IMR-90 (cell line): ENCODE results near the gene OARD1. TPM values are rescaled to one million over a fixed set of nuclear protein-coding genes. Genes with fewer than 3 reads are reported as not detected.

ENCODE experiments used
- ATAC-seq: fragments of 200-7000 bp; cut with Tn5 transposase; 2 replicates; pipeline ENCODE4 v1.9.1; 2020; ENCODE audit warnings: low read depth, mild to moderate bottlenecking, moderate library complexity
- BruUV-seq: library from RNA; stranded (reverse); fragments of 400-500 nt; replicated peaks from 2 replicates; lab custom pipeline; 2021; lab: Mats Ljungman, UMichigan
- CTCF ChIA-PET: fragments of 300-600 bp; formaldehyde crosslinking; extraction: SDS; loops from one replicate; lab custom pipeline; 2021; ENCODE audit warnings: antibody characterized with exemption; lab: Yijun Ruan, JAX
- POLR2A ChIA-PET: fragments of 300-600 bp; sonication (Branson Sonifier 250); formaldehyde crosslinking; loops from one replicate; lab custom pipeline; 2022; ENCODE audit warnings: antibody characterized with exemption; ENCODE audit not compliant: unreplicated experiment; lab: Charles Lee
- DNase-seq: peaks from one replicate; pipeline ENCODE4 v3.0.0; 2013
- H2AFZ ChIP-seq: replicated peaks from 2 replicates; pipeline ENCODE3; 2013; ENCODE audit warnings: low read length, mild to moderate bottlenecking; ENCODE audit not compliant: poor library complexity
- H2AK5ac ChIP-seq: 2 replicates; pipeline ENCODE4 v1.6.1; 2013; ENCODE audit warnings: low read depth, low read length, inconsistent platforms
- H2AK9ac ChIP-seq: replicated peaks from 2 replicates; pipeline ENCODE3; 2013; ENCODE audit warnings: mild to moderate bottlenecking, low read depth, low read length, moderate library complexity; ENCODE audit not compliant: poor library complexity
- H2BK120ac ChIP-seq: 2 replicates; pipeline ENCODE4 v1.6.1; 2013; ENCODE audit warnings: low read depth, low read length, inconsistent platforms
- H2BK15ac ChIP-seq: 3 replicates; pipeline ENCODE4 v1.6.1; 2013; ENCODE audit warnings: low read depth, low read length, inconsistent platforms
- H2BK20ac ChIP-seq: 2 replicates; pipeline ENCODE4 v1.6.1; 2013; ENCODE audit warnings: low read depth, mild to moderate bottlenecking, inconsistent platforms, low read length, moderate library complexity
- H2BK5ac ChIP-seq: 2 replicates; pipeline ENCODE4 v1.6.1; 2013; ENCODE audit warnings: mild to moderate bottlenecking, low read depth, low read length, inconsistent platforms; ENCODE audit not compliant: poor library complexity, severe bottlenecking
- H3K14ac ChIP-seq: replicated peaks from 2 replicates; pipeline ENCODE4 v1.6.1; 2013; ENCODE audit warnings: low read depth, low read length, inconsistent platforms
- H3K18ac ChIP-seq: 2 replicates; pipeline ENCODE4 v1.6.1; 2013; ENCODE audit warnings: low read depth, low read length, control low read depth
- H3K23ac ChIP-seq: 2 replicates; pipeline ENCODE4 v1.6.1; 2013; ENCODE audit warnings: low read depth, low read length, inconsistent platforms
- H3K27ac ChIP-seq: 2 replicates; pipeline ENCODE4 v1.5.1; 2013; ENCODE audit warnings: mild to moderate bottlenecking, control low read depth, low read length; ENCODE audit not compliant: insufficient read depth
- H3K27me3 ChIP-seq: 2 replicates; pipeline ENCODE4 v1.6.1; 2013; ENCODE audit warnings: low read length; ENCODE audit not compliant: control insufficient read depth, insufficient read depth
- H3K36me3 ChIP-seq: 2 replicates; pipeline ENCODE4 v1.6.1; 2013; ENCODE audit warnings: low read length, mixed read lengths; ENCODE audit not compliant: control insufficient read depth, insufficient read depth
- H3K4ac ChIP-seq: 2 replicates; pipeline ENCODE4 v1.6.1; 2013; ENCODE audit warnings: low read depth, low read length, inconsistent platforms
- H3K4me1 ChIP-seq: 2 replicates; pipeline ENCODE4 v1.6.1; 2013; ENCODE audit warnings: low read length, mixed read lengths; ENCODE audit not compliant: control insufficient read depth, insufficient read depth
- H3K4me2 ChIP-seq: 2 replicates; pipeline ENCODE4 v1.6.1; 2013; ENCODE audit warnings: low read depth, mild to moderate bottlenecking, control low read depth, low read length, moderate library complexity
- H3K4me3 ChIP-seq: 2 replicates; pipeline ENCODE4 v1.5.1; 2013; ENCODE audit warnings: low read depth, mild to moderate bottlenecking, control low read depth, low read length, moderate library complexity; ENCODE audit not compliant: insufficient read depth
- H3K56ac ChIP-seq: 2 replicates; pipeline ENCODE4 v1.6.1; 2013; ENCODE audit warnings: low read length, inconsistent platforms; ENCODE audit not compliant: insufficient read depth; ENCODE audit errors: extremely low read depth
- H3K79me1 ChIP-seq, 2 experiments: 2 replicates each; pipeline ENCODE4 v1.6.1; 2013; ENCODE audit warnings: low read length in 2 of 2, inconsistent platforms in 1 of 2, low read depth in 1 of 2
- H3K9ac ChIP-seq: 2 replicates; pipeline ENCODE4 v1.6.1; 2013; ENCODE audit warnings: low read depth, low read length, control low read depth
- H3K9me1 ChIP-seq: 2 replicates; pipeline ENCODE4 v1.6.1; 2013; ENCODE audit warnings: low read length, inconsistent platforms; ENCODE audit not compliant: insufficient read depth
- H3K9me3 ChIP-seq: 2 replicates; pipeline ENCODE4 v1.6.1; 2013; ENCODE audit warnings: low read length; ENCODE audit not compliant: control insufficient read depth, insufficient read depth
- H4K20me1 ChIP-seq: 2 replicates; pipeline ENCODE4 v1.6.1; 2013; ENCODE audit warnings: low read length, inconsistent platforms; ENCODE audit not compliant: insufficient read depth
- H4K5ac ChIP-seq: 2 replicates; pipeline ENCODE4 v1.6.1; 2013; ENCODE audit warnings: mild to moderate bottlenecking, low read depth, low read length, control low read depth
- H4K8ac ChIP-seq, 2 experiments: 2 replicates each; pipeline ENCODE4 v1.6.1; 2013; ENCODE audit warnings: low read depth in 2 of 2, low read length in 2 of 2, control low read depth in 1 of 2, inconsistent platforms in 1 of 2
- H4K91ac ChIP-seq: 2 replicates; pipeline ENCODE4 v1.6.1; 2013; ENCODE audit warnings: low read depth, low read length, inconsistent platforms; ENCODE audit not compliant: insufficient read depth
- BHLHE40 ChIP-seq: fragments of 150-350 bp; IDR thresholded peaks from 2 replicates; pipeline ENCODE4 v1.6.1; 2016; ENCODE audit warnings: mild to moderate bottlenecking, low read depth, low read length
- CHD1 ChIP-seq: IDR thresholded peaks from 2 replicates; pipeline ENCODE4 v1.6.1; 2012; ENCODE audit warnings: low read depth, low read length, improper control_type of control experiment
- CTCF ChIP-seq: conservative IDR thresholded peaks from 2 replicates; pipeline ENCODE4 v1.5.1; 2012; ENCODE audit warnings: mild to moderate bottlenecking, low read depth, low read length, improper control_type of control experiment
- ELK1 ChIP-seq: fragments of 150-350 bp; IDR thresholded peaks from 2 replicates; pipeline ENCODE4 v1.6.1; 2016; ENCODE audit warnings: low read depth, mild to moderate bottlenecking, low read length, moderate library complexity, borderline replicate concordance
- FOS ChIP-seq: fragments of 150-350 bp; IDR thresholded peaks from 2 replicates; pipeline ENCODE4 v1.6.1; 2016; ENCODE audit warnings: low read depth, low read length
- MAFK ChIP-seq: IDR thresholded peaks from 2 replicates; pipeline ENCODE4 v1.6.1; 2012; ENCODE audit warnings: low read depth, low read length, improper control_type of control experiment
- MAZ ChIP-seq: IDR thresholded peaks from 2 replicates; pipeline ENCODE4 v1.6.1; 2012; ENCODE audit warnings: low read depth, mild to moderate bottlenecking, low read length, improper control_type of control experiment, moderate library complexity, borderline replicate concordance
- MXI1 ChIP-seq: IDR thresholded peaks from 2 replicates; pipeline ENCODE4 v1.6.1; 2012; ENCODE audit warnings: low read depth, mild to moderate bottlenecking, low read length, moderate library complexity, borderline replicate concordance
- POLR2A ChIP-seq: IDR thresholded peaks from 2 replicates; pipeline ENCODE4 v1.6.1; 2012; ENCODE audit warnings: mild to moderate bottlenecking, low read depth, low read length
- RCOR1 ChIP-seq: IDR thresholded peaks from 2 replicates; pipeline ENCODE4 v1.6.1; 2012; ENCODE audit warnings: mild to moderate bottlenecking, low read length, improper control_type of control experiment; ENCODE audit not compliant: insufficient replicate concordance
- SMC3 ChIP-seq: fragments of 150-350 bp; IDR thresholded peaks from 2 replicates; pipeline ENCODE4 v1.6.1; 2016; ENCODE audit warnings: low read depth, mild to moderate bottlenecking, antibody characterized with exemption, low read length, moderate library complexity
- WGBS, 2 experiments: methylation state at CpG; one replicate each; pipeline versions ENCODE4 v1.1.5 to v1.1.7; 2013; ENCODE audit warnings: missing lambda C conversion rate in 2 of 2; ENCODE audit not compliant: insufficient read length in 1 of 2; ENCODE audit errors: extremely low coverage in 2 of 2; 5-methylcytosine and 5-hydroxymethylcytosine counted together
- dilution Hi-C: fragments of 300-500 bp; cut with HindIII; formaldehyde crosslinking; loops from one replicate; pipeline ENCODE4 v1.14.3; 2018; ENCODE audit warnings: low sequenced_read_pairs; ENCODE audit not compliant: unreplicated experiment
- in situ Hi-C: fragments of 300-500 bp; cut with MboI; formaldehyde crosslinking; loops from 3 replicates; pipeline ENCODE4 v1.14.3; 2019; ENCODE audit warnings: low sequenced_read_pairs, inconsistent platforms, mixed read lengths
- intact Hi-C: fragments of 100-400 bp; cut with micrococcal nuclease; formaldehyde crosslinking; loops from 2 replicates; pipeline ENCODE4 v1.10.0; 2022
- polyA plus RNA-seq, 3 experiments: library from polyadenylated mRNA; depleted of rRNA; stranded (reverse); fragments of >200 nt; gene quantifications; 2 replicates each; pipeline ENCODE4 v1.2.3, GENCODE V29; 2012; ENCODE audit warnings: low replicate concordance in 1 of 3
- total RNA-seq: library from RNA; depleted of rRNA; stranded (reverse); fragments of >200 nt; gene quantifications from 2 replicates; pipeline ENCODE4 v1.2.3, GENCODE V29; 2012
- TF ChIP-seq, protein P1 (sequence below): fragments of 150-350 bp; IDR thresholded peaks from 2 replicates; pipeline ENCODE4 v1.6.1; 2017; ENCODE audit warnings: mild to moderate bottlenecking, antibody characterized with exemption, low read length, low read depth

OARD1 gene
- total and polyA plus RNA-seq, 2 of the 4 experiments (the other 2 are of a cell fraction), result 2.3 to 5.5 TPM

GRCh38 chr6:41077536-41077935 is 5.4 kb upstream of the OARD1 start:
- POLR2A ChIA-PET, result no interaction called here
- H4K5ac ChIP-seq, result no peak overlapping the region
- no peak overlapping the region for H3K4me3 ChIP-seq
- peaks cover 3% of the 10 kb centered on the region for H3K4me1 ChIP-seq
- H2AFZ ChIP-seq, result no peak overlapping the region
- no peak overlapping the region for H3K9ac ChIP-seq
- H2BK15ac ChIP-seq, result no peak overlapping the region
- 100% methylated on average over 1 of the region's 2 CpGs; no CpG with 5 or more reads in 1 of the 2 experiments for WGBS, 2 experiments
- H3K14ac ChIP-seq, result no peak overlapping the region
- H4K8ac ChIP-seq, result no peak overlapping the region
- intact Hi-C loops (no loop called here), in situ Hi-C loops (no loop called here), dilution Hi-C loops (no loop called here)
- H3K27ac ChIP-seq, result no peak overlapping the region
- peaks cover 29 to 36% of the 10 kb centered on the region in 2 experiments for H3K79me1 ChIP-seq
- H2AK9ac ChIP-seq, result no peak overlapping the region
- H2BK5ac ChIP-seq, result no peak overlapping the region
- H3K23ac ChIP-seq, result no peak overlapping the region
- H3K4ac ChIP-seq, result no peak overlapping the region
- no peak overlapping the region for H2BK120ac ChIP-seq
- H4K91ac ChIP-seq, result no peak overlapping the region
- ATAC-seq (no peak), DNase-seq (no peak)
- H3K9me1 ChIP-seq, result peaks cover 6% of the 10 kb centered on the region
- CTCF ChIA-PET, result interaction anchor here (1.2 kb wide), 1 partner anchor 10 kb away, joined by 3 read pairs; no protein-coding TSS in a partner anchor
- H4K20me1 ChIP-seq, result peaks cover 10% of the 10 kb centered on the region; the same call in 1 of the 2 replicates
- H2AK5ac ChIP-seq, result no peak overlapping the region
- H3K9me3 ChIP-seq, result no peaks in the 10 kb centered on the region
- no peak overlapping the region for H3K56ac ChIP-seq
- H3K27me3 ChIP-seq, result no peaks in the 10 kb centered on the region
- no peak overlapping the region for H3K4me2 ChIP-seq
- TF ChIP-seq, protein P1, sequence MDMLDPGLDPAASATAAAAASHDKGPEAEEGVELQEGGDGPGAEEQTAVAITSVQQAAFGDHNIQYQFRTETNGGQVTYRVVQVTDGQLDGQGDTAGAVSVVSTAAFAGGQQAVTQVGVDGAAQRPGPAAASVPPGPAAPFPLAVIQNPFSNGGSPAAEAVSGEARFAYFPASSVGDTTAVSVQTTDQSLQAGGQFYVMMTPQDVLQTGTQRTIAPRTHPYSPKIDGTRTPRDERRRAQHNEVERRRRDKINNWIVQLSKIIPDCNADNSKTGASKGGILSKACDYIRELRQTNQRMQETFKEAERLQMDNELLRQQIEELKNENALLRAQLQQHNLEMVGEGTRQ, result no peak
- no peak for TF ChIP-seq CTCF
- no peak for TF ChIP-seq SMC3
- TF ChIP-seq RCOR1, result no peak
- TF ChIP-seq MAZ, result no peak
- TF ChIP-seq BHLHE40, result no peak
- TF ChIP-seq MXI1, result no peak
- TF ChIP-seq POLR2A, result no peak
- no peak for TF ChIP-seq MAFK
- no peak for TF ChIP-seq ELK1
- no peak for TF ChIP-seq FOS
- no peak for TF ChIP-seq CHD1
- H3K36me3 ChIP-seq, result peaks cover 9% of the 10 kb centered on the region
- H3K18ac ChIP-seq, result no peak overlapping the region
- H2BK20ac ChIP-seq, result no peak overlapping the region
- BruUV-seq, result no TSS peak
